Measurements from ENCODE around the gene FXYD3.
"Not testable (repeated sequence)": the region's sequence is repeated elsewhere in the genome, so short reads cannot be mapped to it uniquely, and the experiment has no call there.

Gene FXYD3

GRCh38 chr19:35128398-35129057, 12.9 kb downstream of the FXYD3 start:
- DNase-seq (ENCODE audit: low read depth): no peak
- no peak overlapping the region for H3K4me3 ChIP-seq (ENCODE audit: low read length)
- TF ChIP-seq, protein P1, sequence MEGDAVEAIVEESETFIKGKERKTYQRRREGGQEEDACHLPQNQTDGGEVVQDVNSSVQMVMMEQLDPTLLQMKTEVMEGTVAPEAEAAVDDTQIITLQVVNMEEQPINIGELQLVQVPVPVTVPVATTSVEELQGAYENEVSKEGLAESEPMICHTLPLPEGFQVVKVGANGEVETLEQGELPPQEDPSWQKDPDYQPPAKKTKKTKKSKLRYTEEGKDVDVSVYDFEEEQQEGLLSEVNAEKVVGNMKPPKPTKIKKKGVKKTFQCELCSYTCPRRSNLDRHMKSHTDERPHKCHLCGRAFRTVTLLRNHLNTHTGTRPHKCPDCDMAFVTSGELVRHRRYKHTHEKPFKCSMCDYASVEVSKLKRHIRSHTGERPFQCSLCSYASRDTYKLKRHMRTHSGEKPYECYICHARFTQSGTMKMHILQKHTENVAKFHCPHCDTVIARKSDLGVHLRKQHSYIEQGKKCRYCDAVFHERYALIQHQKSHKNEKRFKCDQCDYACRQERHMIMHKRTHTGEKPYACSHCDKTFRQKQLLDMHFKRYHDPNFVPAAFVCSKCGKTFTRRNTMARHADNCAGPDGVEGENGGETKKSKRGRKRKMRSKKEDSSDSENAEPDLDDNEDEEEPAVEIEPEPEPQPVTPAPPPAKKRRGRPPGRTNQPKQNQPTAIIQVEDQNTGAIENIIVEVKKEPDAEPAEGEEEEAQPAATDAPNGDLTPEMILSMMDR (IDR thresholded peaks at IDR 0.05; ENCODE audit: insufficient read depth, low read depth, low read length, missing control alignments): no peak

DNA sequence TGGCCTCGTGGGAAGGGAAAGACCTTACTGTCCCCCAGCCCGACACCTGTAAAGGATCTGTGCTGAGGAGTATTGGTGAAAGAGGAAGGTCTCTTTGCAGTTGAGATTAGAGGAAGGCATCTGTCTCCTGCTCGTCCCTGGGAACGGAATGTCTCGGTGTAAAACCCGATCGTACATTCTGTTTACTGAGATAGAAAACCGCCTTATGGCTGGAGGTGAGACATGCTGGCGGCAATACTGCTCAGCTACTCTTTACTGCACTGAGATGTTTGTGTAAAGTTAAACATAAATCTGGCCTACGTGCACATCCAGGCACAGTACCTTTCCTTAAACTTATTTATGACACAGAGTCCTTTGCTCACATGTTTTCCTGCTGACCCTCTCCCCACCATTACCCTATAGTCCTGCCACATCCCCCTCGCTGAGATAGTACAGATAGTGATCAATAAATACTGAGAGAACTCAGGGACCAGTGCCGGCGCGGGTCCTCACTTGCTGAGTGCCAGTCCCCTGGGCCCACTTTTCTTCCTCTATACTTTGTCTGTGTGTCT, 14.2 kb downstream of the FXYD3 start:
- not testable (repeated sequence) for DNase-seq (ENCODE audit: low read depth)

DNA sequence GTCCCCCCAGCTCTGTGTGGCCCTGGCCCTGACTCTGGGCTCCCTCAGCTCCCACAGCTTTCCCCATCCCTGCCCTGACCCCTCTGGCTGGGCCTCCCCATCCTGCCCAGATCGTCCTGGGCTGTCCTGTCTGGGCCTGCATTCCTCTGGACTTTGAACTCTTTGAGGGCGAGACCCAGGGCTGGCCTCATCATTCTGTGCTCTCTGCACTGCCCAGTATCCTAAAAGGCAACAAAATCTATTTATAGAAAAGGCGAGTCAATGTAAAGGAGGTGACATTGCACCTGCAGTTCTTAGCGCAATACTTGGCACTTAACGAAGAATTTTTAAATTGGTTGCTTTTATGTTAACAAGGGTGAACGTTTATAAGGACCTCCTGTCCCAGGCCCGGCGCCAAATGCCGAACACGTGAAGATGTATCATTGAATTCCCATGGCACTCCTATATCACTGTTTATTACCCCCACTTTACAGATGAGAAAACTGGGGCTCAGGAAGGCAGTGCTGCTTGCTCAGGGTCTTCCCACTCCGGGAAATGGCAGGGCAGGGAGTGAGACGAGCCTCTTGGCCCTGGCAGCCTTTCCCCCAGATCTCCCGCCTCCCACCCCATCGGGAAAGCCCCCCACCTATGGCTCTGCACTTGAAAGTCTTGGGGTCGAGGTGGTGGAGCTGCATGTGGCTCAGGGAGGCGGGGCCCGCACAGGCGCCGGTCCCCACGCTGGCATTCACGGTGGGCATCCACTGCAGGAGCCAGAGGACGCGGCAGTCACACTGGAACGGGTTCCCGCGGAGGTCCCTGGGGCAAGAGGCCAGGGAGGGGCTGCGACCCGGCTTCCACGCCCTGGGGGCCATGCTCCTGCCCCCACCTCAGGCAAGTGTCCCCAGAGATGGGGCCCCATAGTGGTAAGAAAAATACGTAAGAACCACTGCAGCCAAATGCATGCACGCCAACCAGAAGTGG, 15.4 kb downstream of the FXYD3 start:
- H3K4me3 ChIP-seq (ENCODE audit: low read length): no peak overlapping the region
- TF ChIP-seq, protein P1 (IDR thresholded peaks at IDR 0.05; ENCODE audit: insufficient read depth, low read depth, low read length, missing control alignments): no peak
- DNase-seq (ENCODE audit: low read depth): no peak

More for the DNA sequence above, 14.2 kb downstream of the FXYD3 start:
- H3K4me3 ChIP-seq (ENCODE audit: low read length): not testable (repeated sequence)

GRCh38 chr19:35132254-35132653, 16.6 kb downstream of the FXYD3 start:
- TF ChIP-seq, protein P1 (IDR thresholded peaks at IDR 0.05; ENCODE audit: insufficient read depth, low read depth, low read length, missing control alignments): no peak
- no peak for DNase-seq (ENCODE audit: low read depth)
- H3K4me3 ChIP-seq (ENCODE audit: low read length): no peak overlapping the region

DNA sequence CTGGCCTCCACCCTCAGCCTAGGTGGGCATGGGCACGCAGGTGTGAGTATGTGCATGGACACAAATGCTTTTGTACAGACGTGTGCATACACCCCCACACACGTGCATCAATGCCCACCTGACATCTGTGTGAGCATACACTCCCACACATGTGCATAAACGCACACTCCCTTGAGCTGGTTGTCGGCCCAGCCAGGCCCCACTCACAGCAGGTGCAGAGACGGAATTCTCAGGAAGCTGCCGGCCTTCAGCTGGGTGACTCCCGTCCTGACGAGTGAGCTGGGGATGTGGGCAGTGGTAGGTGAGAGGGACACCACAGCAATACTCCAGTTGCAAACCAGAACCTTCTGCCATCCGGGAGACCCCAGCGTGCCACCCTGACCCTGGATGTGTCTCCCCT, 18.2 kb downstream of the FXYD3 start:
- DNase-seq (ENCODE audit: low read depth): no peak
- TF ChIP-seq, protein P1 (IDR thresholded peaks at IDR 0.05; ENCODE audit: insufficient read depth, low read depth, low read length, missing control alignments): no peak

GRCh38 chr19:35134601-35135242, 19.1 kb downstream of the FXYD3 start, which contains the start of gene LGI4:
Gene LGI4 (minus strand): TSS chr19:35135059. CDS start chr19:35134680, 379 bp downstream.
- no peak within 1 kb of the TSS for H3K4me3 ChIP-seq (ENCODE audit: low read length)
- TF ChIP-seq, protein P1 (IDR thresholded peaks at IDR 0.05; ENCODE audit: insufficient read depth, low read depth, low read length, missing control alignments): no peak
- no peak for DNase-seq (ENCODE audit: low read depth)

More for the DNA sequence above, 18.2 kb downstream of the FXYD3 start:
- no peak overlapping the region for H3K4me3 ChIP-seq (ENCODE audit: low read length)
